ENCODE measurements around the gene KRTAP19-1.

DNA sequence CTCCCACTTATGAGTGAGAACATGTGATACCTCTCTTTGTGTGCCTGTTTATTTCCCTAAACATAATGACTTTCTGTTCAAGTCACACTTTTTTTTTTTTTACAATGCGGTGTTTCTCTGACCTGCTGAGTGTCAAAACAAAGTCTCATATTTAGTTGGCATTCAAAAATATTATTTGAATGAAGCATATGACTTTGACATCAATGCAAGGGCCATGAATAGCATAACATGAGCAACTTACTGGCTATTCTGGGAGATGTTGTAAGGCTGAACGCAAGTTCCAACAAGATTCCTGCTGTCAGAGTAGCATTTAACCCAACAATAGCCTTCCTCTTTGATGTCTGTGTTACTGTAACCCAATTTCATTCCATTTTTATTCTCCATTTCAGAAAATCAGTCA lies 2.0 kb upstream of the KRTAP19-1 start:
- no peak for TF ChIP-seq ZNF677 (tag by site-specific recombination; IDR thresholded peaks at IDR 0.05)
- TF ChIP-seq ZNF24 (tag by site-specific recombination; IDR thresholded peaks at IDR 0.05), result no peak
- TF ChIP-seq, protein P1, sequence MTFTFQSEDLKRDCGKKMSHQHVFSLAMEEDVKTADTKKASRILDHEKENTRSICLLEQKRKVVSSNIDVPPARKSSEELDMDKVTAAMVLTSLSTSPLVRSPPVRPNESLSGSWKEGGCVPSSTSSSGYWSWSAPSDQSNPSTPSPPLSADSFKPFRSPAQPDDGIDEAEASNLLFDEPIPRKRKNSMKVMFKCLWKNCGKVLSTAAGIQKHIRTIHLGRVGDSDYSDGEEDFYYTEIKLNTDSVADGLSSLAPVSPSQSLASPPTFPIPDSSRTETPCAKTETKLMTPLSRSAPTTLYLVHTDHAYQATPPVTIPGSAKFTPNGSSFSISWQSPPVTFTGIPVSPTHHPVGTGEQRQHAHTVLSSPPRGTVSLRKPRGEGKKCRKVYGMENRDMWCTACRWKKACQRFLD (tag by site-specific recombination; IDR thresholded peaks at IDR 0.05), result no peak
- TF ChIP-seq, protein P2, sequence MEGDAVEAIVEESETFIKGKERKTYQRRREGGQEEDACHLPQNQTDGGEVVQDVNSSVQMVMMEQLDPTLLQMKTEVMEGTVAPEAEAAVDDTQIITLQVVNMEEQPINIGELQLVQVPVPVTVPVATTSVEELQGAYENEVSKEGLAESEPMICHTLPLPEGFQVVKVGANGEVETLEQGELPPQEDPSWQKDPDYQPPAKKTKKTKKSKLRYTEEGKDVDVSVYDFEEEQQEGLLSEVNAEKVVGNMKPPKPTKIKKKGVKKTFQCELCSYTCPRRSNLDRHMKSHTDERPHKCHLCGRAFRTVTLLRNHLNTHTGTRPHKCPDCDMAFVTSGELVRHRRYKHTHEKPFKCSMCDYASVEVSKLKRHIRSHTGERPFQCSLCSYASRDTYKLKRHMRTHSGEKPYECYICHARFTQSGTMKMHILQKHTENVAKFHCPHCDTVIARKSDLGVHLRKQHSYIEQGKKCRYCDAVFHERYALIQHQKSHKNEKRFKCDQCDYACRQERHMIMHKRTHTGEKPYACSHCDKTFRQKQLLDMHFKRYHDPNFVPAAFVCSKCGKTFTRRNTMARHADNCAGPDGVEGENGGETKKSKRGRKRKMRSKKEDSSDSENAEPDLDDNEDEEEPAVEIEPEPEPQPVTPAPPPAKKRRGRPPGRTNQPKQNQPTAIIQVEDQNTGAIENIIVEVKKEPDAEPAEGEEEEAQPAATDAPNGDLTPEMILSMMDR (tag by site-specific recombination; IDR thresholded peaks at IDR 0.05), result no peak
- TF ChIP-seq, protein P3, sequence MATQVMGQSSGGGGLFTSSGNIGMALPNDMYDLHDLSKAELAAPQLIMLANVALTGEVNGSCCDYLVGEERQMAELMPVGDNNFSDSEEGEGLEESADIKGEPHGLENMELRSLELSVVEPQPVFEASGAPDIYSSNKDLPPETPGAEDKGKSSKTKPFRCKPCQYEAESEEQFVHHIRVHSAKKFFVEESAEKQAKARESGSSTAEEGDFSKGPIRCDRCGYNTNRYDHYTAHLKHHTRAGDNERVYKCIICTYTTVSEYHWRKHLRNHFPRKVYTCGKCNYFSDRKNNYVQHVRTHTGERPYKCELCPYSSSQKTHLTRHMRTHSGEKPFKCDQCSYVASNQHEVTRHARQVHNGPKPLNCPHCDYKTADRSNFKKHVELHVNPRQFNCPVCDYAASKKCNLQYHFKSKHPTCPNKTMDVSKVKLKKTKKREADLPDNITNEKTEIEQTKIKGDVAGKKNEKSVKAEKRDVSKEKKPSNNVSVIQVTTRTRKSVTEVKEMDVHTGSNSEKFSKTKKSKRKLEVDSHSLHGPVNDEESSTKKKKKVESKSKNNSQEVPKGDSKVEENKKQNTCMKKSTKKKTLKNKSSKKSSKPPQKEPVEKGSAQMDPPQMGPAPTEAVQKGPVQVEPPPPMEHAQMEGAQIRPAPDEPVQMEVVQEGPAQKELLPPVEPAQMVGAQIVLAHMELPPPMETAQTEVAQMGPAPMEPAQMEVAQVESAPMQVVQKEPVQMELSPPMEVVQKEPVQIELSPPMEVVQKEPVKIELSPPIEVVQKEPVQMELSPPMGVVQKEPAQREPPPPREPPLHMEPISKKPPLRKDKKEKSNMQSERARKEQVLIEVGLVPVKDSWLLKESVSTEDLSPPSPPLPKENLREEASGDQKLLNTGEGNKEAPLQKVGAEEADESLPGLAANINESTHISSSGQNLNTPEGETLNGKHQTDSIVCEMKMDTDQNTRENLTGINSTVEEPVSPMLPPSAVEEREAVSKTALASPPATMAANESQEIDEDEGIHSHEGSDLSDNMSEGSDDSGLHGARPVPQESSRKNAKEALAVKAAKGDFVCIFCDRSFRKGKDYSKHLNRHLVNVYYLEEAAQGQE (tag by site-specific recombination; IDR thresholded peaks at IDR 0.05), result no peak
- TF ChIP-seq, protein P4, sequence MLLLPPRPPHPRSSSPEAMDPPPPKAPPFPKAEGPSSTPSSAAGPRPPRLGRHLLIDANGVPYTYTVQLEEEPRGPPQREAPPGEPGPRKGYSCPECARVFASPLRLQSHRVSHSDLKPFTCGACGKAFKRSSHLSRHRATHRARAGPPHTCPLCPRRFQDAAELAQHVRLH (tag by site-specific recombination; IDR thresholded peaks at IDR 0.05), result no peak
- no peak for TF ChIP-seq KLF10 (tag by site-specific recombination; IDR thresholded peaks at IDR 0.05)
- TF ChIP-seq ZNF324 (tag by site-specific recombination; IDR thresholded peaks at IDR 0.05), result no peak
- TF ChIP-seq ZNF747 (tag by site-specific recombination; IDR thresholded peaks at IDR 0.05), result no peak
- no peak for TF ChIP-seq ZBTB7A (tag by site-specific recombination; IDR thresholded peaks at IDR 0.05; ENCODE audit: low read depth)
- no peak for TF ChIP-seq ZNF426 (tag by site-specific recombination; IDR thresholded peaks at IDR 0.05)
- TF ChIP-seq ZNF558 (tag by site-specific recombination; IDR thresholded peaks at IDR 0.05), result no peak

All from HEK293 (cell line).